CD4-positive, alpha-beta T cell treated with Interleukin-15 for 1 hour (primary cell): ENCODE measurements around the gene ADAM10.

ENCODE experiments used
- DNase-seq: peaks from one replicate; pipeline ENCODE4 v3.0.0-alpha.2; 2020

Gene ADAM10

DNA sequence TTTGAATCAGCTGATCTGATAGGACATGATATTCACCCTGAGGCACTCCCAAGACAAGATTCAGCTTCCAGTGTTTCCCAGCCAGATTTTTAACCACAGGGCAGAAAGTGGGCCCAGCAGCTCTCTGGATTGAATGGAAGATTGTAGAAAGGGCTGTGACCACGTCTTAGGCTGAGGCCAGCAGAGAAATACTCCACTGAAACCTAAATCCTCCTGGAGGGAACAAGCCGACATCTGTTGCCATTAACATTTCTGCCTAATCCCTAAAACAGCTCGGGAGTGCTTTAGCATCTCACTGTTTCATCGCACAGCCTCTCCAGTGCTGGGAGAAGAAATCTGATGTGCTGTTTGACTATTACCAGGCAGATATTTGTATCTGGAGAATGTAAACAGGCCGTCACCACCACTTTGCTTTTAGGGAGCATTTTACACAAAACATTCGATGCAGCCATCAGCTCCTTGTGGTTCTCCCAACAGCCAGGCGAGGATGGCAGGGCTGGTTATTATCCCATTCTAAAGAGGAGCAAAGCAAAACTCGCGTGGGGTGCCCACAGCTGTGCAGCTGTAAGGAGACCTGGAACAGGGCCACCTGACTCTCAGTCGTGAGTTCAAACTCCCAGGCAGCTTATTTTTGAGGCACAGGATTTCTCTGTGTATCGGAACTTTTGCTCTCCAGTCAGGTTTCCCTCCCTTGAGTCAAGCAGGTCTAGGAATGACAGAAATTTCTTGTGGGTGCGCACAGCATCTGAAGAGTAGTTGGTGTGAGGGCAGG is 200.3 kb downstream of the ADAM10 start:
- no peak for DNase-seq

DNA sequence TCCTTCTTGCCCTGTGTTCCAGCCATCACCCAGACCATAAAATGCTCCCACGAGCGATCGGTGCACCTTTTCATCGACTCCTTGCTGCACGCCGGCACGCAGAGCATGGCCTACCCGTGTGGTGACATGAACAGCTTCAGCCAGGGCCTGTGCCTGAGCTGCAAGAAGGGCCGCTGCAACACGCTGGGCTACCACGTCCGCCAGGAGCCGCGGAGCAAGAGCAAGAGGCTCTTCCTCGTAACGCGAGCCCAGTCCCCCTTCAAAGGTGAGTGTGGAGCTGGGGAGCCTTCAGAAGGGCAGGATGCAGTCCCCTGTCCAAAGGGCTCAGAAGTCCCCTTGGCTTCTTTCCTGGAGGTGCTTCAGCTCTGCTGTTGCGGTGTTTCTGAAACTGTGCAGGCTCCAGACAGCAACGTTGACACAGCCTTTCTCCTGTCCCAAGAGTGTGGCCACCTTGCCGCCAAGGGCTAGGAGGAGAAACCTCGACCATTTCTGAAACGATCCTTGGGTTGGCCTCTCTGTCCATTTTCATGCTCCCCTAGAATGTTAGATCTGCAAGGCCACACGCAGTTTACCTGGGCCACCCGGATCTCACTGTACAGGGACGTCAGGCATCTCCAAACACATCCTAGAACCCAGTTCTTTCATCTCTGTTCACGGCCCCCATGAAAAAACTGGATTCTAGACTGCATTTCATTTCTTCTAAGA is 201.0 kb downstream of the ADAM10 start:
- DNase-seq, result no peak

DNA sequence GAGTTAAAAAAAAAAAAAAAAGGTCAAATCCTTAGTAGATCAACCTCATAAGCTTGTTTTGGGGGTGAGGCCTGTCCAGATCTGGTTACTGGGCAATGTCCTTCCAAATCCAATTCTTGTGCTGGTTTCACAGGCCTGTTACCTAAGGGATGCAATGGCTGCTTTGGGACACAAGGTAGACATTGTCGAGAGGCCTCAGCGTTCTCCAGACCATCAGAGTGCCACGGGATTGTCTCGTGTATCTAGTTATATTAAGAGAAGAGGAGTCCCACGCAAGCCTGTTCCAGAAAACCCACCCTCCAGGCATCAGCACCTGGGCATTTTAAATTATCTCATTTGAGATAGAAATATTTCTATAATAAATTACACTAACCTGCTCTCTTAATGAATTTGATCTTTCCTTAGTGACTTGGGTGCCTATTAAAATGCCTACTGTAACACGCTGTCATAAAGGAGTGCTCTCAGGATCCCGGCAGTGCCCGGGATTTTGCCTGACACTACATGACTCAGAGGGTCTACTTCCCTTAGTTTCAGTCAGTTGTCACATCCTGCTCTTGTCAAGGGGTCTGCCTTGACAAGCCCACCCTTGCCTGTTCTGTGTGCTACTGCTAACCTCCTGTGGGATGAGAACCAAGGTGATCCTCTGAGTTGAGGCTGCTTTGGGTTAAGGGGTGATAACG is 201.7 kb downstream of the ADAM10 start:
- DNase-seq, result no peak

DNA sequence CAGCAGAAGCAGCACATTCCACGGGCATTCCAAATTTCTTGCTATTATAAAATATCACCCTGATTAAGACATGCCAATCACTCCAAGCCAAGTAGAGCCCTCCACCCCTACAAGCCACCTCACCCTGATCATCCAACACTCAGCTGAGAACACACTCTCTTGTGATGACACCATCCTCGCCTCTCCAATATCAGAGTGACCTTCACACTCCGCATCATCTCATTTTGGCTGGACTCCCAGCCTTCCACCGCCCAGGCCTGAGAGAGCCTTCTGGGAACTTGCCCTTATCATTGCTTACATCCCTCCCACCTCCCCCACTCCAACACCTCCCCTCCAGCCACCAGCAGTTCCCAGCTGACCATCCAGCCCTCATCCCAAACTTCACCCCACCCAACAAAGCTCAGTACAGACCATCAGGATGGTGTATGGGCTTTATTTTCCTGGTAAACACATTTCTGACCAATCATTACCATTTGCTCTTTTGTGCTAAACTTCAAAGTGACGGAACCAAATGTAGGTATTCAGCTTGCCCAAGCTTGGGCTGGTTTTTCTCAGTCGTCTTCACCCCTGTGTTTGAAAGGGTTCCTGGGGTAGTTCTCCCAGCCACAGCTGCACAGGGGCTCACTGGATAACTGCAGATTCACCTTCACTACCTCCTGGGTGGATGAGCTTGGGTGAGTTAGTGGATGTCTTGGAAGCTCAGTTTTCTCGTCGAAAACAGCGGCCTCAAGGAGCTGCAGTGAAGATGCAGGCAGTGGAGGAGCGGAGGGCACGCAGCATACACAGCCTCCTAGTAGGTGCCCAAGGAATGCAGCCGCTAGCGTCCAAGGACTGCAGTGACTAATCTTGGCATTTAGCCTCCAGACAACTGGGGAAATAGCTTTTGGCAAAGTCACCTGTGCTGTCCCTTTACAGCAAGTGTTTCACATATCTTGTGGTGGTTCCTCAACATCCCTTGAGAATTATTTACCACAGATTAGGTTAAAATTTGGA is 202.6 kb downstream of the ADAM10 start:
- DNase-seq, result no peak

DNA sequence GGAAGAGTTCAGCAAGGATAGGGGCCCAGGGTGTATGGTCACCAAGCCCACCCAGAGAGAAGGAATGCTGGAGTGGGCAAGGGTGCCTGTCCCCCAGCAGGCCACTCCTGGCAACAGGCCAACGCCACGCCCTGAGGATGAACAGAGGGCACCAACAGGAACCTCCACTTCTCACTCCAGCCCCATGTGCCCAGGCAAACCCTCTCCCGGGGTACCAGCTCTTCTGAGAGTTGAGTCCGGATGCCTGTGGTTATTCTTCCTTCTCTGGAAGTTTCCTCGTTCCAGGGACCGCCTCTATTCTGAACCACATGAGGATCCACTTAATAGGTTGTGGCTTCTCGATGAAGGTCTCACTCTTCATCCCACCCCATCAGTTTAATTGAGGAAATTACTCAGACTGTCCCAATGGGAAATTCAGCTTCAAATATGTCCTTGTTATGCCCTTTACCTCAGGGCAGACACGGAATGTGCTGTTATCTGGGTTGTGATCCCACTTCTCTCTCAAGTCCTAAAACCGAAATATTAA is 203.4 kb downstream of the ADAM10 start:
- no peak for DNase-seq

- peak; percentile 55 for DNase-seq
These were observed 204.0 kb downstream of the ADAM10 start for GRCh38 chr15:58545307-58546065.

DNA sequence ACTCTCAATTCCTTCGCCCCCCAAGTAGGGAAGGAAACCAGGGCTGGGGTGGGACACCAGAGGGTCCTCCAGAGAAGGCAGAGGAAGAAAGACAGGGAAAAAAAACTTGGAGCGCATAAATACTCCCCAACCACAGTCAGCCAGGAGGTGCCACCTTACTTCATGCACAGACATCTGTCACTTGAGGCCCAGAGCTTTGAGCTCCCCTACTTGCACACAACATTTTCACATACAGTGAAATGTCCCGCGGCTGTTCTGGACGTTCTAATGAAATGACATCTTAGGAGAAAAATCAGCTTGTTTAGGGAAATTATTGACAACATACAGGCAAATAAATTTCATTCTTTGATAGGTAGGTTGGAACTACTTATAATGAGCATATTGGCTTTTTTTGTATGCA is 204.8 kb downstream of the ADAM10 start:
- DNase-seq, result no peak

GRCh38 chr15:58543664-58544335 is 205.7 kb downstream of the ADAM10 start:
- DNase-seq, result no peak

DNA sequence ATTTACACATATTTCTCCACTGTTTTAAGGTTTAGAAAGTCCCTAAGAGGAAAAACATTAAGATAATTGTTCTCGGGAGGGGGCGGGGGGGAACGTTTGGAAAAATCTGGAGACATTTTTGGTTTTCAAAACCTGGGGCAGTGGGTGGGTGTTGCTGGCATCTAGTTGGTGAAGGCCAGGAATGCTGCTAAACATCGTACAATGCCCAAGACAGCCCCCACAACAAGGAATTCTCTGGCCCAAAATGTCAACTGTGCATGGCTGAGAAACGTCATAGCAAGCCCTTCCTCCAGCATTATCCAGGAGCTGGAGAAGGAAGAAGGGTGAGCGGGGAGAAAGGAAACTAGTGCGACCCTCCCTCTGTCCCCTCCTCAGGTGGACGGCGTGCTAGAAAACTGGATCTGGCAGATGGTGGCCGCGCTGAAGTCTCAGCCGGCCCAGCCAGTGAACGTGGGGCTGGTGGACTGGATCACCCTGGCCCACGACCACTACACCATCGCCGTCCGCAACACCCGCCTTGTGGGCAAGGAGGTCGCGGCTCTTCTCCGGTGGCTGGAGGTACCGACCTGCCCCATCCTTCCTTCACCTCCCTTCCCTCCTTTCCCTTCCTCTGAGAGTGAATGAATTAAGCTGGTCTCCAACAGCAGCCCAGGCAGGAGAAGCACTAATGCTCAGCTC is 208.0 kb downstream of the ADAM10 start:
- DNase-seq, result no peak

GRCh38 chr15:58539548-58539947 is 210.0 kb downstream of the ADAM10 start:
- no peak for DNase-seq

DNA sequence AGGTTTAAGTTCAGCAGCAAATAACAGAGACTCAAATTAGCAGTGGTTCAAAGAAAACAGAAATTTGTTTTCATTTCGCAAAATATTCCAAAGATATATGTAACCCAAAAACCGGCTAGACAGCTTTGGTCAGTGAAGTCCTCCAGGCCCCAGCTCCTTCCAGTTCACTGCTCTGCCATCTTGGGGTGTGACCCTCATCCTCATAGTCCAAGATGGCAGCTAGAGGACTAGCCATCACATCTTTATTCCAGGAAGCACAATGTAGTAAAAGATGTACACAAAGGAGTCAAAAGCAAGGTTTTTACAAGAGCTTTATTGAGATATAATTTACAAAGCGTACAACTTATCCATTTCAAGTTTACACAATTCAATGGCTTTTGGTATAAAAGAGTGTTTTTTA is 210.6 kb downstream of the ADAM10 start:
- no peak for DNase-seq
